Pancreas (tissue), 10 donors: ENCODE measurements around the gene CHST8. TPM values are rescaled to one million over a fixed set of nuclear protein-coding genes. Genes with fewer than 3 reads are reported as not detected.
A peak's percentile ranks its signal among the peaks of the same experiment; 100 is the strongest.

Experiments
- ATAC-seq, 4 donors: fragments of 200-7000 bp; cut with Tn5 transposase; one replicate each; pipeline versions ENCODE4 v1.8.0 to v1.9.1; 2020; ENCODE audit warnings: mild to moderate bottlenecking in 4 of 4, moderate library complexity in 4 of 4
- DNase-seq, 6 donors: peaks; one replicate each; pipeline ENCODE4 v3.0.0-alpha.2; 2020
- FAIRE-seq: peaks from 2 replicates; lab custom pipeline; 2012; peaks lifted over from hg19 to GRCh38; lab: Jason Lieb, UNC
- H3K27ac ChIP-seq, 4 donors: fragments of 200-600 bp; sonication (generic); 1 replicate in 3 of 4; 2 replicates in 1 of 4; pipeline versions ENCODE4 v1.5.0 to v1.8.0; 2020
- H3K27me3 ChIP-seq, 4 donors: fragments of 200-600 bp; one replicate each; pipeline ENCODE4 v1.8.0; 2021
- H3K36me3 ChIP-seq, 3 donors: fragments of 200-600 bp; sonication (generic) in 1 of 3; one replicate each; pipeline versions ENCODE4 v1.5.0 to v1.8.0; 2020 to 2021
- H3K4me1 ChIP-seq, 3 donors: fragments of 200-600 bp; one replicate each; pipeline ENCODE4 v1.8.0; 2021
- H3K4me3 ChIP-seq, 4 donors: fragments of 200-600 bp; sonication (generic) in 2 of 4; one replicate each; pipeline versions ENCODE4 v1.5.0 to v1.8.0; 2020 to 2021
- H3K9me3 ChIP-seq, 4 donors: fragments of 200-600 bp; one replicate each; pipeline ENCODE4 v1.8.0; 2021
- WGBS, 2 donors: extraction: QIAGEN DNeasy Blood & Tissue Kit; methylation state at CpG; one replicate each; pipeline ENCODE4 v1.1.7; 2013; 5-methylcytosine and 5-hydroxymethylcytosine counted together
- intact Hi-C, 3 donors: fragments of 100-400 bp; cut with DNase I; formaldehyde crosslinking; loops; one replicate each; pipeline versions ENCODE4 v1.11.1 to v1.14.2; 2022
- polyA plus RNA-seq, 2 donors: library from polyadenylated mRNA; stranded (reverse); fragments of 200-250 nt; gene quantifications; one replicate each; pipeline ENCODE4 v1.2.3, GENCODE V29; 2013
- total RNA-seq, 6 donors: library from RNA; stranded (reverse); fragmentation: NEBNext Ultra II Directional in 4 of 6; extraction: Animal tissue kit (Norgen Biotek cat#: 25700) in 4 of 6; gene quantifications; one replicate each; pipeline versions ENCODE4 v1.2.1 to v1.2.4, GENCODE V29; 2021 to 2023
- TF ChIP-seq, protein P1 (sequence below), 4 donors: fragments of 200-600 bp; sonication (generic) in 3 of 4; IDR thresholded peaks; one replicate each; pipeline versions ENCODE4 v1.5.0 to v1.8.0; 2021; ENCODE audit warnings: antibody characterized with exemption in 4 of 4
- donor health status: healthy with polysubstance abuse.
- donor health status: DM: no; HTN: no; CAD: no; lungs with moderate emphysema.
- donor health status: DM: no; HTN: no; CAD: no.
- donor health status: control.
- donor health status: control.
- donor health status: Bipolar disorder and iron deficiency.
- donor health status: DM: yes; HTN: yes; CAD: no.
- donor health status: DM: no; HTN: no; CAD: no.
- donor health status: DM: no; HTN: no; CAD: no.
- donor health status: DM: yes; HTN: yes; CAD: no.

Gene CHST8
- total and polyA plus RNA-seq, 8 donors, result 0.41 to 3.6 (median 0.89) TPM

DNA sequence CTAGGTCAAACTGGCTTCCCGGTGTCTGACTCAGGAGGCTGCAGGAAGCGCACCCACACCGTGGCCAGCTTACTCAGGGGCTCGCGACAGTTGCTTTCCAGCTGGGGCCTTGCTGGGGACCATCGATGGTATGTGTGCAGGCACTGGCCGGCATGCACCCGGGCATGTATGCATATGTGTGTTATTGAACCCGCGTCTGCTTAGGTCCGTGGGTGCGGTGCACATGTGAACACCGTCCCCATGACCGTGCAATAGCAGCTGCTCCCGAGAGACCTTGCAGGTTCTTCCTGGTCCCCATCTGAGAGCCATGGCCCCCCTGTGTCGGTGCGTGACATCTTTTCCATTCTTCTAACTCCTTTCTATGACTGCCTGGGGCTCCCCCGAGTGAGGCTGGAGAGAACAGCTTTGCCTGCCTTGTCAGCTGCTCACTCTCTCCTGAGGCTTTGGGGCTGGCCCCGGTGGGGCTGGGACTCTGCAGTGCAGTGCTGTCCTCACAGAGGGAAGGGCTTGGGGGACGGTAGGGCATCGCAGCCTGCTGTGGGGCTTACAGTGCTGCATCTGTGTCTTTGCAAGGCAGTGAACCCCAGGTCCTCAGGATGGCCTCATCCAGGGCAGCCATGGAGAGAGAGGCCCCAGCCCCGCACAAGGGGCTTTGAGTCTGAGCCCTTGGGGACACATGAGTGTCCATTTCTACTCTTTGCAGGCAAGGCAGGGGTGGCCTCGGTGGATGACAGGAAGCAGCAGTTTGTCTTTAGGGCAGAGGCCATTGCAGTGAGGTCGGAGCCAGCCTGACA lies 65.1 kb downstream of the CHST8 start:
- H3K36me3 ChIP-seq, result no peaks in the 10 kb centered on the region
- intact Hi-C loops, result no loop called here
- no peak for FAIRE-seq
- no peaks in the 10 kb centered on the region for H3K4me1 ChIP-seq
- H3K4me3 ChIP-seq, result no peak overlapping the region
- WGBS, 2 donors, result 65 to 82% methylated on average over 24 of the region's 24 CpGs
- TF ChIP-seq, protein P1, sequence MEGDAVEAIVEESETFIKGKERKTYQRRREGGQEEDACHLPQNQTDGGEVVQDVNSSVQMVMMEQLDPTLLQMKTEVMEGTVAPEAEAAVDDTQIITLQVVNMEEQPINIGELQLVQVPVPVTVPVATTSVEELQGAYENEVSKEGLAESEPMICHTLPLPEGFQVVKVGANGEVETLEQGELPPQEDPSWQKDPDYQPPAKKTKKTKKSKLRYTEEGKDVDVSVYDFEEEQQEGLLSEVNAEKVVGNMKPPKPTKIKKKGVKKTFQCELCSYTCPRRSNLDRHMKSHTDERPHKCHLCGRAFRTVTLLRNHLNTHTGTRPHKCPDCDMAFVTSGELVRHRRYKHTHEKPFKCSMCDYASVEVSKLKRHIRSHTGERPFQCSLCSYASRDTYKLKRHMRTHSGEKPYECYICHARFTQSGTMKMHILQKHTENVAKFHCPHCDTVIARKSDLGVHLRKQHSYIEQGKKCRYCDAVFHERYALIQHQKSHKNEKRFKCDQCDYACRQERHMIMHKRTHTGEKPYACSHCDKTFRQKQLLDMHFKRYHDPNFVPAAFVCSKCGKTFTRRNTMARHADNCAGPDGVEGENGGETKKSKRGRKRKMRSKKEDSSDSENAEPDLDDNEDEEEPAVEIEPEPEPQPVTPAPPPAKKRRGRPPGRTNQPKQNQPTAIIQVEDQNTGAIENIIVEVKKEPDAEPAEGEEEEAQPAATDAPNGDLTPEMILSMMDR (IDR thresholded peaks at IDR 0.05), result no peak
- ATAC-seq, result no peak
- peak in 1 of 6 donors; percentile 41 for DNase-seq
- H3K9me3 ChIP-seq, result no peaks in the 10 kb centered on the region
- H3K27me3 ChIP-seq, result peaks cover 0 to 8% (median 2%) of the 10 kb centered on the region in 4 donors
- H3K27ac ChIP-seq, result no peak overlapping the region

DNA sequence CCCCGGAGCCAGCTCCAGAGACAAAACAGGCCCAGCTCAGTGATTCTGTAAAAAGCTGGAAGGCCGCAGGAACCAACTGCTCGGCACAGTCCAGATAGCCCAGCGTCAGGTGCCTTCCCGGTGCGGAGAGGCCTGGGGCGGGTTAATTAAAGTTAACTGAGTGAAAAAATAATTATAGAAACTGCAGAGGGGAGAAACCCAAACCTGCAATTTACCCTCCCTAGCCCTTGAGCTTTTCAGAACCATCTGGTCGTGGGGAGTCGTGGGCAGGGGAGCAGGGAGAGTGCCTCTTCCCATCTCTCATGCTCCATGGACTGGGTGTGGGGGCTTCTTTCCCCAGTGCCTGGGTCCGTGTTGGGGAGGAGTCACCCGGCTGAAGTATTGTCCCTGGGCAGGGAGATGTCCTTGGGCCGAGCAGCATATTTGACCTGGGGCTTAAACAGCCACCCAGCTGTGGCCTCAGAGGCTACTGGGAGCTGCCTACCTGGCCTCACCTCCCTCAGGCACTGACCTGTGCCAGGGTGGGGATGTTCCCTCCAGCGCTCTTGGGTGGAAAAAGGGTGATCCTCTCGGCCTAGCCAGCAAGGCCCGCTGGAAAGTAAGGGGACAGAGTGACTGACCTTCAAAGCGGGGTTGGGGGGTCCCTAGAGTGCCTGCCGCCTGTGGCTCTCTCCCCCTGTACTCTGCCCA lies 65.9 kb downstream of the CHST8 start:
- no peaks in the 10 kb centered on the region for H3K36me3 ChIP-seq
- H3K4me1 ChIP-seq, result no peaks in the 10 kb centered on the region
- no peaks in the 10 kb centered on the region for H3K9me3 ChIP-seq
- peaks cover 0 to 8% (median 2%) of the 10 kb centered on the region in 4 donors for H3K27me3 ChIP-seq
- no peak for ATAC-seq
- FAIRE-seq, result no peak
- TF ChIP-seq, protein P1 (IDR thresholded peaks at IDR 0.05), result no peak
- WGBS, 2 donors, result 55 to 75% methylated on average over 17 of the region's 17 CpGs
- peak in 1 of 6 donors; percentile 19 for DNase-seq
- intact Hi-C loops, result no loop called here
- H3K27ac ChIP-seq, result no peak overlapping the region
- H3K4me3 ChIP-seq, result no peak overlapping the region

DNA sequence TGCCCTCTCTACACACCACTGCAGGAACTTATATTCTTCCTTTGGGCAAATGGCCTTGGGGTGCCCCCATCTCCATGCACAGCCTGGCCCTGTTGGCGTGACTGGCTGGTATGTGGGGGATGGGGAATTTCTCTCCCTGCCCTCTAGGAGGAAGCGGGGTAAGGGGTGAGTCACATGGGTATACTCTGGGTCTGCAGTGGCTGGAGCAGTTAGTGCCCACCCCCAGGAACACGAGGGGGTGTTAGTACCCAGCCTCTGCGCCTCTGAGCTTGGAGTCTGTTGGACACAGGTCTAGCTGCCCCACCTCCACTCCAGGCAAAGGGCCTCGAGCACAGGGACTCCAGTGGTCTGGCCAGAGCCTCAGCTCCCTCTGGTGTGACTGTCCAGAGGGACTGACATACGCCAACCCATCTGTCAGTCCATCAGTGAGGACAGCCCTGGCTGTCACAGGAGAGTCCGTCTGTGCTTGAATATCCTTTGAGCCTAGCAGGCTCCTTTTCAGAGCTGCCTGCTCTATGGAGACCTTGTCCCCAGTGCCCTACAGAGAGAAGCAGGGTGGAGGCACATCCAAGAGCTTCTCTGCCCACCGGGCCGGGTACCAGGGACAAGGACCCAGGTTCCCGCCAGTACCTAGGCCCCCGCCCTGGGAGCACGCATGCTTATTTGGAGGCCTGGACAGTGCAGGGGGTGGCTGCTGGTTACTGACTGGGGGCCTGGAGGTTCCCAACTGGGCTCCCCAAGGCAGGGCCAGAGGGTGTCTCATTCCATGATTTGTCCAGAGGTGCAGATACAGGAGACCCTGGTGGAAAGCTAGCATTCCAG lies 66.6 kb downstream of the CHST8 start:
- WGBS, 2 donors, result 65 to 76% methylated on average over 12 of the region's 12 CpGs
- Histone ChIP-seq H3K4me1 (no peaks in the 10 kb centered on the region), H3K27me3 (peaks cover 0 to 8% (median 2%) of the 10 kb centered on the region in 4 donors), H3K4me3 (no peak overlapping the region), H3K9me3 (no peaks in the 10 kb centered on the region), H3K36me3 (no peaks in the 10 kb centered on the region), H3K27ac (no peak overlapping the region)
- intact Hi-C loops, result no loop called here
- FAIRE-seq (no peak), DNase-seq (peak in 1 of 6 donors; percentile 43), ATAC-seq (no peak)
- TF ChIP-seq, protein P1 (IDR thresholded peaks at IDR 0.05), result no peak

DNA sequence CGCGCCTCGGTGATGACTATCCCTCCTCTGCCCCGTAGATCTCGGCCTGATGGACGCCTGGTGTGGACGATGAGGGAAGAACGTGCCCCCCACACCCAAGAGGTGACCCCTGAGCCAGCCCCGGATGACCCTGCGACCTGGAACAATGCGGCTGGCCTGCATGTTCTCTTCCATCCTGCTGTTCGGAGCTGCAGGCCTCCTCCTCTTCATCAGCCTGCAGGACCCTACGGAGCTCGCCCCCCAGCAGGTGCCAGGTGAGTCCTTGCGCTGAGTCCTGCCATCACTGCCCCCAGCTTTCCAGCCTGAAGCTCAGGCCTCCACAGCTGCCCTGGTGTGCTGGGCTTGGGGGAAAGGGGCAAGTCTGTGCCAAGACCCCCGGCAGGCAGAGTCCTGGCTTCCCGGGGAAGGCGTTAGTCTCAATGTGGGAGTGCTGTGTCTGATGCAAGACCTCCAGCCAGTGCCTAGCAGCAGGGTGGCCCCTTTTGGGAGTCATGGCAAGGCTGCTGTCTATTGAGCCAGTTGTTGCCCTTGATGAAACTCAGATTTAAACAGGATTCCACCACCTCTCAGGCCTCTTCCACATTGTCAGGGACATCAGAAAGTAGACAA lies 67.5 kb downstream of the CHST8 start:
- WGBS, 2 donors, result 66 to 82% methylated on average over 18 of the region's 18 CpGs
- Histone ChIP-seq H3K4me1 (no peaks in the 10 kb centered on the region), H3K9me3 (no peaks in the 10 kb centered on the region), H3K4me3 (no peak overlapping the region), H3K27me3 (peaks cover 0 to 8% (median 2%) of the 10 kb centered on the region in 4 donors), H3K27ac (no peak overlapping the region), H3K36me3 (no peaks in the 10 kb centered on the region)
- intact Hi-C loops, result no loop called here
- DNase-seq (peak in 1 of 6 donors; percentile 40), FAIRE-seq (no peak), ATAC-seq (no peak)
- TF ChIP-seq, protein P1 (IDR thresholded peaks at IDR 0.05), result no peak
